ENCODE data around the gene GRN. TPM values are rescaled to one million over a fixed set of nuclear protein-coding genes. Genes with fewer than 3 reads are reported as not detected.

Gene GRN
- total and polyA plus RNA-seq, 2 of the 13 experiments (the other 11 are each of a cell fraction or from before 2014, with no cell fraction given), result 86.6 to 143 TPM

GRCh38 chr17:44324571-44325275 lies 20.4 kb upstream of the GRN start, which contains the start of gene SLC25A39:
Gene SLC25A39 (minus strand): TSS chr17:44324823. CDS start chr17:44323562, 1,261 bp downstream.
- BruUV-seq (replicated peaks), result no TSS peak
- in situ Hi-C loops (cut with HindIII; ENCODE audit: extremely low pct_ligation_motif_present, low pct_unique_long_range_greater_than_20kb), result loop anchor here (5.0 kb wide), 1 partner anchor 102 kb away; no protein-coding TSS in a partner anchor
- H2AFZ ChIP-seq (ENCODE audit: low read length), result no peak within 1 kb of the TSS
- intact Hi-C loops (cut with micrococcal nuclease; ENCODE audit: unreplicated experiment), result loop anchor here (2.0 to 10.0 kb wide), 3 partner anchors 50 to 122 kb away; partner anchors contain the start of gene UBTF
- peak within 1 kb of the TSS; percentile 78 to 97 (median 91) for H3K4me3 ChIP-seq (replicated peaks in 1 of 3; ENCODE audit: insufficient read depth in 1 of 3, low read depth in 2 of 3, low read length in 3 of 3)
- no peaks in the 10 kb centered on the region for H3K9me3 ChIP-seq (ENCODE audit: low read length)
- H3K4me1 ChIP-seq (ENCODE audit: insufficient read depth, low read length), result peaks cover 55% of the 10 kb centered on the region
- peak within 1 kb of the TSS; percentile 61 for H3K27ac ChIP-seq (ENCODE audit: extremely low read length, insufficient read depth, low read length)
- peaks cover 14% of the 10 kb centered on the region for H3K79me2 ChIP-seq (ENCODE audit: insufficient read depth, low read length)
- H3K9ac ChIP-seq (ENCODE audit: insufficient read depth, low read depth, low read length), result peak within 1 kb of the TSS; percentile 90
- DNase-seq (ENCODE audit: low spot score) (peak; percentile 85), ATAC-seq (peak; percentile 80), FAIRE-seq (peak; percentile 62)
- CTCF ChIA-PET (ENCODE audit: low intra/inter-chr PET ratio, low total read pairs), result no interaction called here
- no peaks in the 10 kb centered on the region; a peak in 3 of 5 replicates for H3K27me3 ChIP-seq (ENCODE audit: control insufficient read depth in 1 of 2, insufficient read depth in 2 of 2, low read length in 2 of 2)
- H3K36me3 ChIP-seq (replicated peaks in 1 of 2; ENCODE audit: control insufficient read depth in 1 of 2, insufficient read depth in 2 of 2, low read length in 2 of 2), result peaks cover 17 to 29% of the 10 kb centered on the region in 2 experiments; a peak in 4 of 5 replicates
- WGBS (ENCODE audit: low lambda C conversion rate), result 19% methylated on average over 35 of the region's 85 CpGs
- H3K4me2 ChIP-seq (ENCODE audit: low read depth, low read length), result peak within 1 kb of the TSS; percentile 97
- POLR2A ChIA-PET, result interaction anchor here (0.5 to 1.9 kb wide), 8 partner anchors 12 to 142 kb away, joined by 3 to 8 read pairs (median 6); partner anchors contain the start of genes ATXN7L3, GRN, TMUB2 and UBTF
- H4K20me1 ChIP-seq (ENCODE audit: insufficient read depth, low read length), result no peaks in the 10 kb centered on the region
- TF ChIP-seq NR2F2 (IDR thresholded peaks at IDR 0.05; ENCODE audit: borderline replicate concordance, low read depth) (peak; percentile 12; the same call in 1 of the 2 replicates), MXD4 (CRISPR knock-in tag; IDR thresholded peaks at IDR 0.05) (peak; percentile 78; the same call in 1 of the 2 replicates), ZNF446 (CRISPR knock-in tag; IDR thresholded peaks at IDR 0.05) (peak; percentile 97), HCFC1 (IDR thresholded peaks at IDR 0.05; ENCODE audit: low read depth, low read length) (peak; percentile 53; the same call in 1 of the 2 replicates), BORCS8-MEF2B (CRISPR knock-in tag; IDR thresholded peaks at IDR 0.05) (peak; percentile 54), ZSCAN30 (CRISPR knock-in tag; IDR thresholded peaks at IDR 0.05) (no peak), ZBTB38 (CRISPR knock-in tag; IDR thresholded peaks at IDR 0.05) (no peak), HOXA7 (CRISPR knock-in tag; IDR thresholded peaks at IDR 0.05) (no peak), NCOR1 (IDR thresholded peaks at IDR 0.05; ENCODE audit: borderline replicate concordance, low read length) (no peak), AHDC1 (CRISPR knock-in tag; IDR thresholded peaks at IDR 0.05; ENCODE audit: borderline replicate concordance) (no peak), HOXA3 (CRISPR knock-in tag; IDR thresholded peaks at IDR 0.05) (peak; percentile 87), ZBTB7A (CRISPR knock-in tag; IDR thresholded peaks at IDR 0.05) (peak; percentile 41; the same call in 1 of the 2 replicates), ZNF777 (CRISPR knock-in tag; IDR thresholded peaks at IDR 0.05) (peak; percentile 92), CHCHD3 (CRISPR knock-in tag; IDR thresholded peaks at IDR 0.05) (peak; percentile 92; the same call in 1 of the 2 replicates), RBFOX2 (IDR thresholded peaks at IDR 0.05; ENCODE audit: low read depth, low read length) (peak; percentile 87), SIN3A (IDR thresholded peaks at IDR 0.05; ENCODE audit: borderline replicate concordance, low read depth, low read length) (peak; percentile 96), HBP1 (CRISPR knock-in tag; IDR thresholded peaks at IDR 0.05; ENCODE audit: low read depth) (peak; percentile 74; the same call in 1 of the 2 replicates)
